A549 (cell line): ENCODE data around the gene GSAP. TPM values are rescaled to one million over a fixed set of nuclear protein-coding genes. Genes with fewer than 3 reads are reported as not detected.

ENCODE experiments used
- ATAC-seq, 2 experiments: fragments of 200-7000 bp in 1 of 2; fragments of >200 bp in 1 of 2; cut with Nextera tagmentation in 1 of 2; cut with Tn5 transposase in 1 of 2; 3 replicates each; pipeline versions ENCODE4 v1.8.0 to v1.9.1; 2018 to 2020; ENCODE audit warnings: mild to moderate bottlenecking in 1 of 2, moderate library complexity in 1 of 2
- CTCF ChIA-PET: fragments of 300-600 bp; sonication (Branson Sonifier 250); formaldehyde crosslinking; extraction: SDS; loops from one replicate; lab custom pipeline; 2021; ENCODE audit warnings: antibody characterized with exemption, inconsistent platforms; lab: Yijun Ruan, JAX
- POLR2A ChIA-PET: fragments of 350-600 bp; formaldehyde crosslinking; extraction: SDS; loops from one replicate; lab custom pipeline; 2021; ENCODE audit warnings: antibody characterized with exemption, inconsistent platforms; lab: Yijun Ruan, JAX
- DNase-seq, 2 experiments: peaks; one replicate each; pipeline versions ENCODE4 v3.0.0 to v3.0.0-alpha.2; 2011 to 2016; ENCODE audit warnings: low read depth in 1 of 2, low spot score in 1 of 2
- FAIRE-seq: peaks from 2 replicates; lab custom pipeline; 2011; peaks lifted over from hg19 to GRCh38; lab: Jason Lieb, UNC
- H3K27ac ChIP-seq, 2 experiments: fragments of >200 bp; sonication (Bioruptor Twin); formaldehyde crosslinking; 3 replicates each; pipeline ENCODE4 v1.5.1; 2016 to 2017
- H3K4me1 ChIP-seq: fragments of >200 bp; sonication (Bioruptor Twin); formaldehyde crosslinking; 3 replicates; pipeline ENCODE4 v1.6.1; 2016
- H3K4me2 ChIP-seq: fragments of >200 bp; sonication (Bioruptor Twin); formaldehyde crosslinking; 3 replicates; pipeline ENCODE4 v1.6.1; 2016
- H3K4me3 ChIP-seq: fragments of >200 bp; sonication (Bioruptor Twin); formaldehyde crosslinking; 3 replicates; pipeline ENCODE4 v1.5.1; 2016
- H3K9me3 ChIP-seq: fragments of >200 bp; sonication (Bioruptor Twin); formaldehyde crosslinking; 3 replicates; pipeline ENCODE4 v1.6.1; 2016
- CEBPB ChIP-seq, 2 experiments: fragments of >200 bp in 1 of 2; sonication (Bioruptor Twin) in 1 of 2; formaldehyde crosslinking in 1 of 2; IDR thresholded peaks; 2 replicates each; pipeline ENCODE4 v1.6.1; 2012 to 2016
- CHD2 ChIP-seq: fragments of 150-350 bp; IDR thresholded peaks from 2 replicates; pipeline ENCODE4 v1.6.1; 2014; ENCODE audit warnings: low read length; ENCODE audit not compliant: partially characterized antibody
- EHMT2 ChIP-seq: fragments of 200-600 bp; sonication (generic); IDR thresholded peaks from 2 replicates; pipeline ENCODE4 v1.6.1; 2016; ENCODE audit warnings: antibody characterized with exemption, low read depth, mild to moderate bottlenecking, moderate library complexity
- ESRRA ChIP-seq: fragments of 150-350 bp; IDR thresholded peaks from 2 replicates; pipeline ENCODE4 v1.6.1; 2014; ENCODE audit warnings: mild to moderate bottlenecking, low read length, borderline replicate concordance
- HDAC2 ChIP-seq: fragments of 200-600 bp; sonication (generic); IDR thresholded peaks from 2 replicates; pipeline ENCODE4 v1.6.1; 2016
- HEYL ChIP-seq: fragments of 250-450 bp; sonication (Bioruptor Pico); IDR thresholded peaks from 2 replicates; pipeline ENCODE4 v1.8.0; 2021; ENCODE audit warnings: mild to moderate bottlenecking, moderate library complexity
- JUNB ChIP-seq: fragments of >200 bp; sonication (Bioruptor Twin); formaldehyde crosslinking; IDR thresholded peaks from 2 replicates; pipeline ENCODE4 v1.6.1; 2016
- KDM1A ChIP-seq: fragments of 200-600 bp; sonication (generic); IDR thresholded peaks from 2 replicates; pipeline ENCODE4 v1.6.1; 2016; ENCODE audit warnings: low read depth, mild to moderate bottlenecking
- KDM5A ChIP-seq: fragments of 200-600 bp; sonication (generic); IDR thresholded peaks from 2 replicates; pipeline ENCODE4 v1.6.1; 2016; ENCODE audit warnings: antibody characterized with exemption, mild to moderate bottlenecking
- NFE2L2 ChIP-seq: fragments of 150-350 bp; conservative IDR thresholded peaks from 2 replicates; pipeline ENCODE4 v1.6.1; 2014; ENCODE audit warnings: low read length
- NR3C1 ChIP-seq: fragments of >200 bp; sonication (Bioruptor Twin); formaldehyde crosslinking; IDR thresholded peaks from 3 replicates; pipeline ENCODE4 v1.6.1; 2017
- PHF8 ChIP-seq: fragments of 200-600 bp; sonication (generic); IDR thresholded peaks from 2 replicates; pipeline ENCODE4 v1.6.1; 2016; ENCODE audit warnings: low read depth, mild to moderate bottlenecking, antibody characterized with exemption, moderate library complexity, borderline replicate concordance
- RARB ChIP-seq: fragments of 250-450 bp; sonication (Bioruptor Pico); IDR thresholded peaks from 2 replicates; pipeline ENCODE4 v1.8.0; 2021; ENCODE audit warnings: mild to moderate bottlenecking, moderate library complexity
- REST ChIP-seq: fragments of 200-600 bp; sonication (generic); IDR thresholded peaks from 2 replicates; pipeline ENCODE4 v1.6.1; 2016; ENCODE audit warnings: antibody characterized with exemption, mild to moderate bottlenecking, moderate library complexity
- RNF2 ChIP-seq: fragments of 200-600 bp; sonication (generic); IDR thresholded peaks from 2 replicates; pipeline ENCODE4 v1.6.1; 2016; ENCODE audit warnings: low read depth, mild to moderate bottlenecking, antibody characterized with exemption, moderate library complexity, borderline replicate concordance
- WGBS: methylation state at CpG from one replicate; pipeline ENCODE4 v1.1.6; 2017; ENCODE audit errors: missing lambda C conversion rate; 5-methylcytosine and 5-hydroxymethylcytosine counted together
- polyA plus RNA-seq, 4 experiments: library from polyadenylated mRNA; depleted of rRNA in 3 of 4; stranded (reverse); fragments of >200 nt; fragmentation: RNase III in 1 of 4; extraction: RNeasy Plus Mini Kit Qiagen cat#74134 plus additional on column Dnase treatment in 1 of 4; gene quantifications; 2 replicates in 3 of 4; 3 replicates in 1 of 4; pipeline ENCODE4 v1.2.3, GENCODE V29; 2011 to 2017
- TF ChIP-seq, protein P1 (sequence below): fragments of >200 bp; sonication (Bioruptor Twin); formaldehyde crosslinking; IDR thresholded peaks from 3 replicates; pipeline ENCODE4 v1.6.1; 2016
- TF ChIP-seq, protein P2 (sequence below): IDR thresholded peaks from 2 replicates; pipeline ENCODE4 v1.6.1; 2012

Gene GSAP
- polyA plus RNA-seq, 2 of the 4 experiments (the other 2 are of a cell fraction): 4.1 to 18.6 TPM

GRCh38 chr7:77339726-77340125 is 76.4 kb downstream of the GSAP start:
- no peak for TF ChIP-seq RNF2
- TF ChIP-seq, protein P1, sequence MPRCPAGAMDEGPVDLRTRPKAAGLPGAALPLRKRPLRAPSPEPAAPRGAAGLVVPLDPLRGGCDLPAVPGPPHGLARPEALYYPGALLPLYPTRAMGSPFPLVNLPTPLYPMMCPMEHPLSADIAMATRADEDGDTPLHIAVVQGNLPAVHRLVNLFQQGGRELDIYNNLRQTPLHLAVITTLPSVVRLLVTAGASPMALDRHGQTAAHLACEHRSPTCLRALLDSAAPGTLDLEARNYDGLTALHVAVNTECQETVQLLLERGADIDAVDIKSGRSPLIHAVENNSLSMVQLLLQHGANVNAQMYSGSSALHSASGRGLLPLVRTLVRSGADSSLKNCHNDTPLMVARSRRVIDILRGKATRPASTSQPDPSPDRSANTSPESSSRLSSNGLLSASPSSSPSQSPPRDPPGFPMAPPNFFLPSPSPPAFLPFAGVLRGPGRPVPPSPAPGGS: no peak
- TF ChIP-seq PHF8: no peak
- no peak for TF ChIP-seq ESRRA
- TF ChIP-seq REST: no peak
- TF ChIP-seq NFE2L2: no peak
- no peak for TF ChIP-seq RARB (CRISPR knock-in tag)
- TF ChIP-seq KDM1A: no peak
- TF ChIP-seq KDM5A: no peak
- TF ChIP-seq JUNB: no peak
- TF ChIP-seq EHMT2: no peak
- TF ChIP-seq HEYL: no peak

DNA sequence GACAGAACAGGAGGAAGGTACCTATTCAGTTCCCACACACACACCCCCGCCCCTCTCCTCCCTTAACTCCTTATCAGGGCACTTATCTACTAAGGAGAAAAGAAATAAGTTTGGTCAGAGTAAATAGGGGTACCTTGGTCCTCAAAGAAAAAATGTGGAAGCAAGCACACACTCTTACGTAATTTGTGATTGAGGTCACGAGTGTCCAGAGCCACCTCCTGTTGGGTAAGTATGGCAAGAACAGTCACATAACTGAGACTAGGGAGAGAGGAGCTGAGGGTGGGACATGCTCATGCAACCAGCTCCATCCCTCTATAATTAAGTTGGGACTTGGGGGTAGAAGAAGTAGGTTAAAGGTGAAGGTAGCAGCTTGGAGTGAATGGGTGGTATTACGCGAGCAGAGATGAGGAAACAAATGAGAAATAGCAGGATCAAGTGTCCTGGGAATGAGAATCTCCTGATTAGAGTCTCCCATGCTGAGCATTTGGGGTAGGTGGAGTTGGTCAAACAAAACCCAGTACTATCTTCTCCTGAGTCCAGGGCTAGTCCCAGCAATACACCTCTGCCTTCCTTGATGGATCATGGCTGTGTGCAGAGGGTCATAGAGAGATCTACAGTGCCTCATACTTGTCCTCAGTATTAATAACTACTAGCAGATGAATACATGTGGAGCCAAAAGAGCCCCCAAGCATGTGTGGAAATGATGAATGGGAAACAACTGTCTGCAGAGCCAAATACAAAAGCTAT is 77.1 kb downstream of the GSAP start:
- ATAC-seq (peak; percentile 39; a peak in 3 of 6 replicates), DNase-seq (peak in 1 of 2 experiments; percentile 15)

More at GRCh38 chr7:77339726-77340125, 76.4 kb downstream of the GSAP start:
- DNase-seq: no peak
- WGBS: 70% methylated on average over 5 of the region's 5 CpGs
- Histone ChIP-seq H3K27ac (no peak overlapping the region), H3K4me3 (no peak overlapping the region), H3K9me3 (no peaks in the 10 kb centered on the region), H3K4me2 (no peak overlapping the region), H3K4me1 (peaks cover 9% of the 10 kb centered on the region; the same call in 2 of the 3 replicates)
- ChIA-PET CTCF (interaction anchor here (1.4 kb wide), 1 partner anchor 8 kb away, joined by 3 read pairs; no protein-coding TSS in a partner anchor), POLR2A (no interaction called here)
- FAIRE-seq: no peak
- no peak for ATAC-seq

GRCh38 chr7:77338260-77338659 is 77.9 kb downstream of the GSAP start:
- H3K27ac ChIP-seq: no peak overlapping the region
- no peak for DNase-seq
- peaks cover 9% of the 10 kb centered on the region; the same call in 2 of the 3 replicates for H3K4me1 ChIP-seq
- no peak for FAIRE-seq
- H3K4me3 ChIP-seq: no peak overlapping the region
- TF ChIP-seq NR3C1 (no peak), NFE2L2 (no peak), HDAC2 (no peak), CEBPB (IDR thresholded peaks at IDR 0.05) (no peak), CHD2 (no peak)
- TF ChIP-seq, protein P2, sequence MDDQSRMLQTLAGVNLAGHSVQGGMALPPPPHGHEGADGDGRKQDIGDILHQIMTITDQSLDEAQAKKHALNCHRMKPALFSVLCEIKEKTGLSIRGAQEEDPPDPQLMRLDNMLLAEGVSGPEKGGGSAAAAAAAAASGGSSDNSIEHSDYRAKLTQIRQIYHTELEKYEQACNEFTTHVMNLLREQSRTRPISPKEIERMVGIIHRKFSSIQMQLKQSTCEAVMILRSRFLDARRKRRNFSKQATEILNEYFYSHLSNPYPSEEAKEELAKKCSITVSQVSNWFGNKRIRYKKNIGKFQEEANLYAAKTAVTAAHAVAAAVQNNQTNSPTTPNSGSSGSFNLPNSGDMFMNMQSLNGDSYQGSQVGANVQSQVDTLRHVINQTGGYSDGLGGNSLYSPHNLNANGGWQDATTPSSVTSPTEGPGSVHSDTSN: no peak
- 84% methylated on average over 4 of the region's 4 CpGs for WGBS
- ChIA-PET CTCF (no interaction called here), POLR2A (no interaction called here)
- ATAC-seq: no peak
- H3K4me2 ChIP-seq: no peak overlapping the region
- H3K9me3 ChIP-seq: no peaks in the 10 kb centered on the region

More for the DNA sequence above, 77.1 kb downstream of the GSAP start:
- Histone ChIP-seq H3K9me3 (no peaks in the 10 kb centered on the region), H3K4me1 (peaks cover 9% of the 10 kb centered on the region; the same call in 2 of the 3 replicates), H3K4me2 (peak overlapping the region; percentile 19; the same call in 1 of the 3 replicates), H3K4me3 (no peak overlapping the region), H3K27ac (peak overlapping the region in 1 of 2 experiments; percentile 28; a peak in 1 of 6 replicates)
- CTCF ChIA-PET: interaction anchor here (1.4 kb wide), 1 partner anchor 9 kb away, joined by 3 read pairs; no protein-coding TSS in a partner anchor
- WGBS: 78% methylated on average over 5 of the region's 5 CpGs
- FAIRE-seq: no peak
- no peak for TF ChIP-seq HEYL
- TF ChIP-seq CEBPB (IDR thresholded peaks at IDR 0.05): 0 out of 4 replicates have a peak, but pooled peaks have one; percentile 17 to 36
- POLR2A ChIA-PET: no interaction called here
